ENCODE measurements around the gene BSX.

BSX gene

GRCh38 chr11:122954455-122954854 lies 27.2 kb downstream of the BSX start:
- no peak for DNase-seq (ENCODE audit: low read depth)

GRCh38 chr11:122951211-122951610 lies 30.4 kb downstream of the BSX start:
- no peak for TF ChIP-seq CTCF (conservative IDR thresholded peaks at IDR 0.05; ENCODE audit: control insufficient read depth, insufficient read depth, low read depth, low read length)
- no peak overlapping the region for H3K4me3 ChIP-seq (ENCODE audit: control insufficient read depth, low read depth, low read length)
- DNase-seq (ENCODE audit: low read depth), result no peak

More at GRCh38 chr11:122954455-122954854, 27.2 kb downstream of the BSX start:
- no peak for TF ChIP-seq CTCF (conservative IDR thresholded peaks at IDR 0.05; ENCODE audit: control insufficient read depth, insufficient read depth, low read depth, low read length)
- no peak overlapping the region for H3K4me3 ChIP-seq (ENCODE audit: control insufficient read depth, low read depth, low read length)

GRCh38 chr11:122938557-122938956 lies 43.1 kb downstream of the BSX start:
- TF ChIP-seq CTCF (conservative IDR thresholded peaks at IDR 0.05; ENCODE audit: control insufficient read depth, insufficient read depth, low read depth, low read length), result no peak
- H3K4me3 ChIP-seq (ENCODE audit: control insufficient read depth, low read depth, low read length), result no peak overlapping the region
- no peak for DNase-seq (ENCODE audit: low read depth)

- H3K4me3 ChIP-seq (ENCODE audit: control insufficient read depth, low read depth, low read length), result no peak overlapping the region
- no peak for TF ChIP-seq CTCF (conservative IDR thresholded peaks at IDR 0.05; ENCODE audit: control insufficient read depth, insufficient read depth, low read depth, low read length)
- no peak for DNase-seq (ENCODE audit: low read depth)
Observed at GRCh38 chr11:122937983-122938382, 43.7 kb downstream of the BSX start.

GRCh38 chr11:122933416-122933815 lies 48.2 kb downstream of the BSX start:
- no peak for TF ChIP-seq CTCF (conservative IDR thresholded peaks at IDR 0.05; ENCODE audit: control insufficient read depth, insufficient read depth, low read depth, low read length)
- DNase-seq (ENCODE audit: low read depth), result peak; percentile 47
- H3K4me3 ChIP-seq (ENCODE audit: control insufficient read depth, low read depth, low read length), result no peak overlapping the region

GRCh38 chr11:122931510-122931909 lies 50.1 kb downstream of the BSX start:
- H3K4me3 ChIP-seq (ENCODE audit: control insufficient read depth, low read depth, low read length), result no peak overlapping the region
- DNase-seq (ENCODE audit: low read depth), result no peak
- no peak for TF ChIP-seq CTCF (conservative IDR thresholded peaks at IDR 0.05; ENCODE audit: control insufficient read depth, insufficient read depth, low read depth, low read length)
